Liver (tissue), 9 donors: ENCODE data around the gene CHADL. TPM values are rescaled to one million over a fixed set of nuclear protein-coding genes. Genes with fewer than 3 reads are reported as not detected.

Source experiments
- DNase-seq: peaks from one replicate; pipeline ENCODE4 v3.0.0-alpha.2; 2017; ENCODE audit warnings: low spot score
- H3K27ac ChIP-seq, 2 donors: one replicate each; pipeline ENCODE4 v1.7.0; 2013; ENCODE audit warnings: inconsistent platforms in 2 of 2, low read length in 2 of 2, control low read depth in 1 of 2, low read depth in 1 of 2, mild to moderate bottlenecking in 1 of 2
- H3K27me3 ChIP-seq, 4 donors: one replicate each; pipeline versions ENCODE4 v1.6.1 to v1.7.0; 2013; ENCODE audit warnings: low read length in 3 of 4, inconsistent platforms in 1 of 4, mild to moderate bottlenecking in 1 of 4, moderate library complexity in 1 of 4; ENCODE audit not compliant: control insufficient read depth in 4 of 4, insufficient read depth in 4 of 4
- H3K36me3 ChIP-seq, 4 donors: one replicate each; pipeline versions ENCODE4 v1.6.1 to v1.7.0; 2013; ENCODE audit warnings: low read length in 3 of 4, mild to moderate bottlenecking in 3 of 4, low read depth in 1 of 4, moderate library complexity in 1 of 4; ENCODE audit not compliant: control insufficient read depth in 4 of 4, insufficient read depth in 3 of 4
- H3K4me1 ChIP-seq, 4 donors: one replicate each; pipeline versions ENCODE4 v1.6.1 to v1.7.0; 2013; ENCODE audit warnings: low read length in 3 of 4, mild to moderate bottlenecking in 3 of 4, moderate library complexity in 1 of 4; ENCODE audit not compliant: control insufficient read depth in 4 of 4, insufficient read depth in 4 of 4
- H3K4me3 ChIP-seq, 3 donors: one replicate each; pipeline versions ENCODE4 v1.6.1 to v1.7.0; 2013; ENCODE audit warnings: low read length in 3 of 3, control low read depth in 1 of 3, low read depth in 1 of 3, mild to moderate bottlenecking in 1 of 3
- H3K9ac ChIP-seq, 2 donors: one replicate each; pipeline ENCODE4 v1.7.0; 2013; ENCODE audit warnings: low read length in 2 of 2, mild to moderate bottlenecking in 2 of 2, moderate library complexity in 2 of 2, control low read depth in 1 of 2, low read depth in 1 of 2
- H3K9me3 ChIP-seq, 4 donors: one replicate each; pipeline versions ENCODE4 v1.6.1 to v1.7.0; 2013; ENCODE audit warnings: low read length in 3 of 4; ENCODE audit not compliant: control insufficient read depth in 4 of 4
- EGR1 ChIP-seq, 2 donors: IDR thresholded peaks; 2 replicates each; pipeline ENCODE4 v1.6.1; 2016 to 2018; ENCODE audit warnings: antibody characterized with exemption in 2 of 2, low read depth in 2 of 2
- FOXA1 ChIP-seq: IDR thresholded peaks from 2 replicates; pipeline ENCODE4 v1.6.1; 2016; ENCODE audit warnings: antibody characterized with exemption
- FOXA2 ChIP-seq: IDR thresholded peaks from 2 replicates; pipeline ENCODE4 v1.6.1; 2016; ENCODE audit warnings: antibody characterized with exemption
- GABPA ChIP-seq, 2 donors: IDR thresholded peaks in 1 of 2; conservative IDR thresholded peaks in 1 of 2; 2 replicates each; pipeline ENCODE4 v1.6.1; 2016; ENCODE audit warnings: antibody characterized with exemption in 2 of 2, mild to moderate bottlenecking in 1 of 2, moderate library complexity in 1 of 2
- HNF4A ChIP-seq, 2 donors: conservative IDR thresholded peaks; 2 replicates each; pipeline ENCODE4 v1.6.1; 2016; ENCODE audit warnings: antibody characterized with exemption in 2 of 2, mild to moderate bottlenecking in 2 of 2
- HNF4G ChIP-seq: IDR thresholded peaks from 2 replicates; pipeline ENCODE4 v1.6.1; 2016; ENCODE audit warnings: antibody characterized with exemption
- JUND ChIP-seq, 2 donors: IDR thresholded peaks; 2 replicates each; pipeline ENCODE4 v1.6.1; 2016; ENCODE audit warnings: antibody characterized with exemption in 2 of 2
- NR2F2 ChIP-seq: IDR thresholded peaks from 2 replicates; pipeline ENCODE4 v1.6.1; 2016; ENCODE audit warnings: antibody characterized with exemption
- RAD21 ChIP-seq, 2 donors: IDR thresholded peaks; 2 replicates each; pipeline ENCODE4 v1.6.1; 2016; ENCODE audit warnings: antibody characterized with exemption in 2 of 2, mild to moderate bottlenecking in 2 of 2
- RXRA ChIP-seq, 2 donors: IDR thresholded peaks; 2 replicates each; pipeline ENCODE4 v1.6.1; 2017 to 2018; ENCODE audit warnings: antibody characterized with exemption in 2 of 2, mild to moderate bottlenecking in 1 of 2
- SP1 ChIP-seq: IDR thresholded peaks from 2 replicates; pipeline ENCODE4 v1.6.1; 2018; ENCODE audit warnings: antibody characterized with exemption, mild to moderate bottlenecking
- TAF1 ChIP-seq: conservative IDR thresholded peaks from 2 replicates; pipeline ENCODE4 v1.6.1; 2016; ENCODE audit warnings: antibody characterized with exemption, mild to moderate bottlenecking
- YY1 ChIP-seq: IDR thresholded peaks from 2 replicates; pipeline ENCODE4 v1.6.1; 2016; ENCODE audit warnings: antibody characterized with exemption, mild to moderate bottlenecking
- WGBS: extraction: QIAGEN DNeasy Blood & Tissue Kit; methylation state at CpG from one replicate; pipeline ENCODE4 v1.1.7; 2013; 5-methylcytosine and 5-hydroxymethylcytosine counted together
- polyA plus RNA-seq, 2 donors: library from polyadenylated mRNA; stranded (reverse) in 1 of 2; unstranded in 1 of 2; fragments of 200-250 nt in 1 of 2; fragments of >200 nt in 1 of 2; fragmentation: Nextera tagmentation in 1 of 2; extraction: Ambion mirVana in 1 of 2; gene quantifications; one replicate each; pipeline versions ENCODE4 v1.2.1 to v1.2.3, GENCODE V29; 2013 to 2015
- total RNA-seq, 2 donors: library from RNA; depleted of rRNA; stranded (reverse); fragments of >200 nt; gene quantifications; one replicate each; pipeline ENCODE4 v1.2.3, GENCODE V29; 2014
- TF ChIP-seq, protein P1 (sequence below): IDR thresholded peaks from 2 replicates; pipeline ENCODE4 v1.6.1; 2016; ENCODE audit warnings: antibody characterized with exemption
- TF ChIP-seq, protein P2 (sequence below): IDR thresholded peaks from 2 replicates; pipeline ENCODE4 v1.6.1; 2016; ENCODE audit warnings: antibody characterized with exemption
- TF ChIP-seq, protein P3 (sequence below): IDR thresholded peaks from 2 replicates; pipeline ENCODE4 v1.6.1; 2016; ENCODE audit warnings: antibody characterized with exemption
- TF ChIP-seq, protein P4 (sequence below): IDR thresholded peaks from 2 replicates; pipeline ENCODE4 v1.6.1; 2016; ENCODE audit warnings: antibody characterized with exemption, mild to moderate bottlenecking
- donor health status: healthy.
- donor health status: healthy.
- donor health status: healthy.
- donor health status: healthy.
- donor health status: healthy.

Gene CHADL
- total and polyA plus RNA-seq, 4 donors = 0.51 to 1.0 (median 0.62) TPM

DNA sequence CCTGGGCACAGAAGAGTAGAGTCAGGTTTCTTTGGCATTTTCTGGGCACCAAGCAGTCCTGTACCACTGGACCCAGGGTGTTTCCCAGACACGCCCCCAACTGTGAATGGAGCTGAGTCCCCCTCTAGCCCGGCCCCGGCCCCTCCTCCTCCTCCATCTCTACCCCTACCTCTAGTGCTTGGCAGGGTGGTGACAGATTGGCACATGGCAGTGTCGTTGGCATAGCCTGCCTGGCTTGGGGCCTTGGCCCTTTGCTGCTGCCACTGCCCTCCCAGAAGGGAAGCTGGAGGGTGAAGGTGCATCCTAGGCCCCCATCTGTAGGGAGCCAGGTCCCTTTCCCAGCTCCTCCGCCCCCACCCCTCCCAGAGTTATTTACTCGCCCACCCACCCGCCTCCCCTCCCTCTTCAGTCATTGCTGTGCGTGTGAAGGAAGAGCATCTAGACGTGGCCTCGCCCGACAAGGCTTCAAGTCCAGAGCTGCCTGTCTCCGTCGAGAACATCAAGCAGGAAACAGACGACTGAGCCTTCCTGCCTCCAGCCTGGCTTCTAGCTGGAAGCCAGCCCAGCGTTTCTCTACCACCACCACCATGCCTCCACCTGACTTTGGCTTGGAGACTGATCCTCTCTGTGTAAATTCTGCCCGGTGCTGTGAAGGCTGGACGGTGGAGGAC, 10.9 kb downstream of the CHADL start:
- Histone ChIP-seq H3K36me3 (peaks cover 5 to 29% (median 14%) of the 10 kb centered on the region in 4 donors), H3K4me3 (no peak overlapping the region), H3K27ac (no peak overlapping the region), H3K4me1 (peaks cover 0 to 25% (median 16%) of the 10 kb centered on the region in 4 donors), H3K9me3 (no peaks in the 10 kb centered on the region), H3K9ac (no peak overlapping the region), H3K27me3 (no peaks in the 10 kb centered on the region)
- DNase-seq = no peak
- TF ChIP-seq, protein P1, sequence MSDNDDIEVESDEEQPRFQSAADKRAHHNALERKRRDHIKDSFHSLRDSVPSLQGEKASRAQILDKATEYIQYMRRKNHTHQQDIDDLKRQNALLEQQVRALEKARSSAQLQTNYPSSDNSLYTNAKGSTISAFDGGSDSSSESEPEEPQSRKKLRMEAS = no peak
- TF ChIP-seq, protein P2, sequence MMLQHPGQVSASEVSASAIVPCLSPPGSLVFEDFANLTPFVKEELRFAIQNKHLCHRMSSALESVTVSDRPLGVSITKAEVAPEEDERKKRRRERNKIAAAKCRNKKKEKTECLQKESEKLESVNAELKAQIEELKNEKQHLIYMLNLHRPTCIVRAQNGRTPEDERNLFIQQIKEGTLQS = no peak
- TF ChIP-seq NR2F2 = no peak
- TF ChIP-seq SP1 = no peak
- TF ChIP-seq TAF1 = no peak
- no peak for TF ChIP-seq EGR1 (IDR thresholded peaks at IDR 0.05; ENCODE audit: low read depth in 2 of 2)
- no peak for TF ChIP-seq GABPA (IDR thresholded peaks at IDR 0.05 in 1 of 2, conservative IDR thresholded peaks at IDR 0.05 in 1 of 2)
- no peak for TF ChIP-seq FOXA1
- no peak for TF ChIP-seq JUND (IDR thresholded peaks at IDR 0.05)
- TF ChIP-seq HNF4G = no peak
- TF ChIP-seq RAD21 (IDR thresholded peaks at IDR 0.05) = no peak
- no peak for TF ChIP-seq YY1
- 78% methylated on average over 17 of the region's 17 CpGs for WGBS

DNA sequence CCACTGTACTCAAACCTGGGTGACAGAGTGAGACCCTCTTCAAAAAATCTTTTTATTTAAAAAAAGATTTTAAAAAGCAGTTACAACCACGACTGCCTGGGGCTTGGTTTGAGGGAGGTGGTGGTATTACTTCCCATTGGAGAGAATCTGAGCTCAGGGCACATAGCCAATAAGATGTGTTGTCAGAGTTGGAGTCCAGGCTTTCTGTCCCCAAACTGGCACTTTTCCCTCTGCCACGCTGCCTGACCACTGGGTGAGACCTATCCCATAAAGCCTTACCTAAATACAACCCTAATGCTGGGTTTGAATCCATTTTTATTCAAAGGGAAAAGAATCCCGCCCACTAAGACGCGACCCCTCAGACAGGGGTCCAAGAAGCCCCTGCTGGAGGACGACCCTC, 11.5 kb downstream of the CHADL start:
- Histone ChIP-seq H3K27ac (no peak overlapping the region), H3K36me3 (peaks cover 5 to 31% (median 14%) of the 10 kb centered on the region in 4 donors), H3K9ac (no peak overlapping the region), H3K9me3 (no peaks in the 10 kb centered on the region), H3K27me3 (no peaks in the 10 kb centered on the region), H3K4me1 (peaks cover 0 to 24% (median 16%) of the 10 kb centered on the region in 4 donors), H3K4me3 (no peak overlapping the region)
- WGBS = 92% methylated on average over 6 of the region's 6 CpGs
- TF ChIP-seq EGR1 (IDR thresholded peaks at IDR 0.05; ENCODE audit: low read depth in 2 of 2) = no peak
- TF ChIP-seq RXRA (IDR thresholded peaks at IDR 0.05) = no peak
- TF ChIP-seq, protein P3, sequence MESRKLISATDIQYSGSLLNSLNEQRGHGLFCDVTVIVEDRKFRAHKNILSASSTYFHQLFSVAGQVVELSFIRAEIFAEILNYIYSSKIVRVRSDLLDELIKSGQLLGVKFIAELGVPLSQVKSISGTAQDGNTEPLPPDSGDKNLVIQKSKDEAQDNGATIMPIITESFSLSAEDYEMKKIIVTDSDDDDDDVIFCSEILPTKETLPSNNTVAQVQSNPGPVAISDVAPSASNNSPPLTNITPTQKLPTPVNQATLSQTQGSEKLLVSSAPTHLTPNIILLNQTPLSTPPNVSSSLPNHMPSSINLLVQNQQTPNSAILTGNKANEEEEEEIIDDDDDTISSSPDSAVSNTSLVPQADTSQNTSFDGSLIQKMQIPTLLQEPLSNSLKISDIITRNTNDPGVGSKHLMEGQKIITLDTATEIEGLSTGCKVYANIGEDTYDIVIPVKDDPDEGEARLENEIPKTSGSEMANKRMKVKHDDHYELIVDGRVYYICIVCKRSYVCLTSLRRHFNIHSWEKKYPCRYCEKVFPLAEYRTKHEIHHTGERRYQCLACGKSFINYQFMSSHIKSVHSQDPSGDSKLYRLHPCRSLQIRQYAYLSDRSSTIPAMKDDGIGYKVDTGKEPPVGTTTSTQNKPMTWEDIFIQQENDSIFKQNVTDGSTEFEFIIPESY = no peak
- no peak for TF ChIP-seq FOXA1
- no peak for TF ChIP-seq JUND (IDR thresholded peaks at IDR 0.05)
- no peak for TF ChIP-seq SP1
- TF ChIP-seq, protein P1 = no peak
- TF ChIP-seq FOXA2 = no peak
- TF ChIP-seq YY1 = no peak
- TF ChIP-seq TAF1 = no peak
- TF ChIP-seq NR2F2 = no peak
- no peak for TF ChIP-seq GABPA (IDR thresholded peaks at IDR 0.05 in 1 of 2, conservative IDR thresholded peaks at IDR 0.05 in 1 of 2)
- no peak for TF ChIP-seq RAD21 (IDR thresholded peaks at IDR 0.05)
- TF ChIP-seq HNF4G = no peak
- TF ChIP-seq, protein P4, sequence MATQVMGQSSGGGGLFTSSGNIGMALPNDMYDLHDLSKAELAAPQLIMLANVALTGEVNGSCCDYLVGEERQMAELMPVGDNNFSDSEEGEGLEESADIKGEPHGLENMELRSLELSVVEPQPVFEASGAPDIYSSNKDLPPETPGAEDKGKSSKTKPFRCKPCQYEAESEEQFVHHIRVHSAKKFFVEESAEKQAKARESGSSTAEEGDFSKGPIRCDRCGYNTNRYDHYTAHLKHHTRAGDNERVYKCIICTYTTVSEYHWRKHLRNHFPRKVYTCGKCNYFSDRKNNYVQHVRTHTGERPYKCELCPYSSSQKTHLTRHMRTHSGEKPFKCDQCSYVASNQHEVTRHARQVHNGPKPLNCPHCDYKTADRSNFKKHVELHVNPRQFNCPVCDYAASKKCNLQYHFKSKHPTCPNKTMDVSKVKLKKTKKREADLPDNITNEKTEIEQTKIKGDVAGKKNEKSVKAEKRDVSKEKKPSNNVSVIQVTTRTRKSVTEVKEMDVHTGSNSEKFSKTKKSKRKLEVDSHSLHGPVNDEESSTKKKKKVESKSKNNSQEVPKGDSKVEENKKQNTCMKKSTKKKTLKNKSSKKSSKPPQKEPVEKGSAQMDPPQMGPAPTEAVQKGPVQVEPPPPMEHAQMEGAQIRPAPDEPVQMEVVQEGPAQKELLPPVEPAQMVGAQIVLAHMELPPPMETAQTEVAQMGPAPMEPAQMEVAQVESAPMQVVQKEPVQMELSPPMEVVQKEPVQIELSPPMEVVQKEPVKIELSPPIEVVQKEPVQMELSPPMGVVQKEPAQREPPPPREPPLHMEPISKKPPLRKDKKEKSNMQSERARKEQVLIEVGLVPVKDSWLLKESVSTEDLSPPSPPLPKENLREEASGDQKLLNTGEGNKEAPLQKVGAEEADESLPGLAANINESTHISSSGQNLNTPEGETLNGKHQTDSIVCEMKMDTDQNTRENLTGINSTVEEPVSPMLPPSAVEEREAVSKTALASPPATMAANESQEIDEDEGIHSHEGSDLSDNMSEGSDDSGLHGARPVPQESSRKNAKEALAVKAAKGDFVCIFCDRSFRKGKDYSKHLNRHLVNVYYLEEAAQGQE = no peak
- TF ChIP-seq HNF4A (conservative IDR thresholded peaks at IDR 0.05) = no peak
- DNase-seq = no peak
